DOHH2 (cell line): ENCODE results near the gene PPP1R7.
A peak's percentile ranks its signal among the peaks of the same experiment; 100 is the strongest.

Experiments
- H3F3A ChIP-seq: fragments of 200-600 bp; sonication (generic), shearing (Covaris generic); 2 replicates; pipeline ENCODE4 v1.6.0; 2016; ENCODE audit warnings: antibody characterized with exemption, mild to moderate bottlenecking; ENCODE audit not compliant: control insufficient read depth, insufficient read depth
- H3K27ac ChIP-seq: fragments of 200-600 bp; sonication (generic); 2 replicates; pipeline ENCODE4 v1.5.1; 2014; ENCODE audit warnings: low read depth, mild to moderate bottlenecking, low read length, moderate library complexity
- H3K27me3 ChIP-seq: fragments of 200-600 bp; sonication (generic); 2 replicates; pipeline ENCODE4 v1.6.1; 2014; ENCODE audit warnings: mild to moderate bottlenecking, low read length, mixed read lengths; ENCODE audit not compliant: control insufficient read depth
- H3K36me3 ChIP-seq: fragments of 200-600 bp; sonication (generic); 2 replicates; pipeline ENCODE4 v1.6.1; 2014; ENCODE audit warnings: mild to moderate bottlenecking, low read length, moderate library complexity, mixed read lengths; ENCODE audit not compliant: control insufficient read depth
- H3K4me1 ChIP-seq: fragments of 200-600 bp; sonication (generic); 2 replicates; pipeline ENCODE4 v1.6.1; 2014; ENCODE audit warnings: mild to moderate bottlenecking, low read length, mixed read lengths; ENCODE audit not compliant: control insufficient read depth
- H3K4me2 ChIP-seq: fragments of 200-600 bp; sonication (generic); 2 replicates; pipeline ENCODE4 v1.6.0; 2014; ENCODE audit warnings: mild to moderate bottlenecking, low read length, moderate library complexity
- H3K4me3 ChIP-seq: fragments of 200-600 bp; sonication (generic); 2 replicates; pipeline ENCODE4 v1.5.1; 2014; ENCODE audit warnings: mild to moderate bottlenecking, low read length, mixed read lengths
- H3K79me2 ChIP-seq: fragments of 200-600 bp; sonication (generic); 2 replicates; pipeline ENCODE4 v1.6.1; 2014; ENCODE audit warnings: mild to moderate bottlenecking, low read length, mixed read lengths; ENCODE audit not compliant: control insufficient read depth
- H3K9me2 ChIP-seq: fragments of 200-600 bp; sonication (generic); replicated peaks from 2 replicates; pipeline ENCODE4 v1.6.1; 2014; ENCODE audit warnings: mild to moderate bottlenecking, low read length, mixed read lengths; ENCODE audit not compliant: control insufficient read depth
- H3K9me3 ChIP-seq: fragments of 200-600 bp; sonication (generic); 2 replicates; pipeline ENCODE4 v1.6.1; 2014; ENCODE audit warnings: antibody characterized with exemption, low read length, mixed read lengths; ENCODE audit not compliant: control insufficient read depth, insufficient read depth
- H4K20me1 ChIP-seq: fragments of 200-600 bp; sonication (generic); 2 replicates; pipeline ENCODE4 v1.6.0; 2014; ENCODE audit warnings: low read depth, mild to moderate bottlenecking, antibody characterized with exemption, low read length, moderate library complexity; ENCODE audit not compliant: control insufficient read depth, insufficient read depth
- EZH2phosphoT487 ChIP-seq: fragments of 200-600 bp; sonication (generic); IDR thresholded peaks from 2 replicates; pipeline ENCODE4 v1.6.1; 2017; ENCODE audit warnings: borderline replicate concordance, mild to moderate bottlenecking, antibody characterized with exemption, low read length, moderate library complexity, mixed read lengths
- TF ChIP-seq, protein P1 (sequence below): fragments of 200-600 bp; sonication (generic); IDR thresholded peaks from one replicate; pipeline ENCODE4 v1.5.1; 2014; ENCODE audit warnings: antibody characterized with exemption, mild to moderate bottlenecking, low read depth, low read length; ENCODE audit not compliant: poor library complexity, severe bottlenecking

The PPP1R7 gene

GRCh38 chr2:241185961-241186360, 35.7 kb downstream of the PPP1R7 start:
- Histone ChIP-seq H3K4me1 (peaks cover 12% of the 10 kb centered on the region), H3K36me3 (peaks cover 3% of the 10 kb centered on the region; the same call in 1 of the 2 replicates), H4K20me1 (no peaks in the 10 kb centered on the region), H3K4me2 (no peak overlapping the region), H3K9me3 (no peaks in the 10 kb centered on the region), H3K9me2 (no peaks in the 10 kb centered on the region), H3K27ac (no peak overlapping the region), H3F3A (no peaks in the 10 kb centered on the region), H3K4me3 (no peak overlapping the region), H3K79me2 (no peaks in the 10 kb centered on the region), H3K27me3 (peaks cover 3% of the 10 kb centered on the region; the same call in 1 of the 2 replicates)
- TF ChIP-seq EZH2phosphoT487: no peak
- TF ChIP-seq, protein P1, sequence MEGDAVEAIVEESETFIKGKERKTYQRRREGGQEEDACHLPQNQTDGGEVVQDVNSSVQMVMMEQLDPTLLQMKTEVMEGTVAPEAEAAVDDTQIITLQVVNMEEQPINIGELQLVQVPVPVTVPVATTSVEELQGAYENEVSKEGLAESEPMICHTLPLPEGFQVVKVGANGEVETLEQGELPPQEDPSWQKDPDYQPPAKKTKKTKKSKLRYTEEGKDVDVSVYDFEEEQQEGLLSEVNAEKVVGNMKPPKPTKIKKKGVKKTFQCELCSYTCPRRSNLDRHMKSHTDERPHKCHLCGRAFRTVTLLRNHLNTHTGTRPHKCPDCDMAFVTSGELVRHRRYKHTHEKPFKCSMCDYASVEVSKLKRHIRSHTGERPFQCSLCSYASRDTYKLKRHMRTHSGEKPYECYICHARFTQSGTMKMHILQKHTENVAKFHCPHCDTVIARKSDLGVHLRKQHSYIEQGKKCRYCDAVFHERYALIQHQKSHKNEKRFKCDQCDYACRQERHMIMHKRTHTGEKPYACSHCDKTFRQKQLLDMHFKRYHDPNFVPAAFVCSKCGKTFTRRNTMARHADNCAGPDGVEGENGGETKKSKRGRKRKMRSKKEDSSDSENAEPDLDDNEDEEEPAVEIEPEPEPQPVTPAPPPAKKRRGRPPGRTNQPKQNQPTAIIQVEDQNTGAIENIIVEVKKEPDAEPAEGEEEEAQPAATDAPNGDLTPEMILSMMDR: no peak

DNA sequence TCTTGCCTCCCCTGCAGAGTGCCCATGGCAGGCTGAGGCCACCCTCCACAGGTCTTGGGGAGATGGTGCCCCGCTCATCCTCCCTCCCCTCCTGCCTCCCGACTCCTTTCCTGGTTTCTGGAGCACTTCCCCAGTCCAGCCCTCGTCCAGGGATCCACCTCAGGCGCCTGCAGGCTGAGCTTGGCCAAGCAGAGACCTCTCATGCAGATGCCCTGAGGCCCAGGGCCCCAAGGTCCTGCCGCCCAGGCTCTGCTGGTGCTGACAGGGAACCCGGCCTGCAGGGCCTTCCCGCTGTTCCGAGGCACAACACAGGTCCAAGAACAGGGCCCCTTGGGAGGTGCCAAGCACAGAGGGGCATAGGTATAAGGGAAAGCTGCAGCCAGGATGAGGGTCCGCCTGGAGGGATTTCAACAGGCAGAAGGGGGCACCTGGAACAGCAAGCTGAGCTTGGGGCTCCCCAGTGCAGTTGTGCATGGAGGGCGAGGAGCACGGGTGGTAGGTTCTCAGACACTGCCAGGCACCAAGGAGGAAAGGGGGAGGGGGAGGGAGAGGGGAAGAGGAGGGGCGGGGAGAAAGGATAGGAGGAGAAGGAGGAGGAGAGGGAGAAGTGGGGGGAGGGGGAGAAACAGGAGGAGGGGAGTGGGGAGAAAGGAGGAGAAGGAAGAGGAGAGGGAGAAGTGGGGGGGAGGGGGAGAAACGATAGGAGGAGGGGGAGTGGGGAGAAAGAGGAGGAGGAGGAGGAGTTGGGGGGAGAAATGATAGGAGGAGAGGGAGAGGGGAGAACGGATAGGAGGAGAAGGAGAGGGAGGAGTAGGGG, 37.0 kb downstream of the PPP1R7 start:
- no peaks in the 10 kb centered on the region for H3K9me2 ChIP-seq
- H3K27me3 ChIP-seq: peaks cover 3% of the 10 kb centered on the region; the same call in 1 of the 2 replicates
- no peaks in the 10 kb centered on the region for H3F3A ChIP-seq
- no peak overlapping the region for H3K4me2 ChIP-seq
- H3K9me3 ChIP-seq: no peaks in the 10 kb centered on the region
- no peak for TF ChIP-seq EZH2phosphoT487
- TF ChIP-seq, protein P1: no peak
- peaks cover 3% of the 10 kb centered on the region; the same call in 1 of the 2 replicates for H3K36me3 ChIP-seq
- peaks cover 12% of the 10 kb centered on the region for H3K4me1 ChIP-seq
- no peaks in the 10 kb centered on the region for H3K79me2 ChIP-seq
- no peak overlapping the region for H3K4me3 ChIP-seq
- no peaks in the 10 kb centered on the region for H4K20me1 ChIP-seq
- H3K27ac ChIP-seq: no peak overlapping the region

DNA sequence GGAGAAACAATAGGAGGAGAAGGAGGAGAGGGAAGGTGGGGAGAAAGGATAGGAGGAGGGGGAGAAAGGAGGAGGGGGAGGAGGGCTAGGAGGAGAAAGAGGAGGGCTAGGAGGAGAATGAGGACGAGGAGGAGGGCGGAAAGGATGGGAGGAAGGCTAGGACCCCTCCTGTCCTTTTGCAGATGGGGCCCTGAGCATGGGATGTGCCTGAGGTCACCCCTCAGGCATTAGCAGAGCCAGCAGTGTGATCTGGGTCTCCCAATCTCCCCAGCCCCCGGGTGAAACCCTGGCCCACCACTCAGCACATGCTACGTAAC, 37.6 kb downstream of the PPP1R7 start:
- Histone ChIP-seq H3K4me2 (peak overlapping the region; percentile 65), H3F3A (no peaks in the 10 kb centered on the region), H3K27me3 (peaks cover 3% of the 10 kb centered on the region; the same call in 1 of the 2 replicates), H3K27ac (no peak overlapping the region), H3K4me1 (peaks cover 12% of the 10 kb centered on the region), H3K4me3 (peak overlapping the region; percentile 44; the same call in 1 of the 2 replicates), H4K20me1 (no peaks in the 10 kb centered on the region), H3K9me2 (no peaks in the 10 kb centered on the region), H3K79me2 (no peaks in the 10 kb centered on the region), H3K9me3 (no peaks in the 10 kb centered on the region), H3K36me3 (peaks cover 3% of the 10 kb centered on the region; the same call in 1 of the 2 replicates)
- TF ChIP-seq, protein P1: no peak
- no peak for TF ChIP-seq EZH2phosphoT487
